Epithelial cell of esophagus (primary cell): ENCODE results near the gene TMSB10.

Source experiments
- DNase-seq: peaks from one replicate; pipeline ENCODE4 v3.0.0; 2010; ENCODE audit warnings: low read depth
- H3K4me3 ChIP-seq: 2 replicates; pipeline ENCODE4 v1.5.1; 2011; ENCODE audit warnings: mild to moderate bottlenecking, low read length, control low read depth
- CTCF ChIP-seq: IDR thresholded peaks from 2 replicates; pipeline ENCODE4 v1.5.1; 2011; ENCODE audit warnings: low read depth, mild to moderate bottlenecking, low read length, control low read depth, inconsistent platforms; ENCODE audit not compliant: insufficient read depth; ENCODE audit errors: missing control alignments

The TMSB10 gene

GRCh38 chr2:84896567-84896966 lies 8.9 kb upstream of the TMSB10 start:
- TF ChIP-seq CTCF: no peak
- H3K4me3 ChIP-seq: no peak overlapping the region

GRCh38 chr2:84897773-84898172 lies 7.7 kb upstream of the TMSB10 start:
- TF ChIP-seq CTCF: no peak

More at GRCh38 chr2:84896567-84896966, 8.9 kb upstream of the TMSB10 start:
- no peak for DNase-seq

GRCh38 chr2:84899304-84900204 lies 5.9 kb upstream of the TMSB10 start:
- no peak for DNase-seq
- TF ChIP-seq CTCF: no peak
- H3K4me3 ChIP-seq: no peak overlapping the region

More at GRCh38 chr2:84897773-84898172, 7.7 kb upstream of the TMSB10 start:
- DNase-seq: no peak
- H3K4me3 ChIP-seq: no peak overlapping the region

GRCh38 chr2:84900971-84901370 lies 4.5 kb upstream of the TMSB10 start:
- DNase-seq: no peak
- TF ChIP-seq CTCF: no peak
- no peak overlapping the region for H3K4me3 ChIP-seq

GRCh38 chr2:84901593-84902120 lies 3.8 kb upstream of the TMSB10 start:
- H3K4me3 ChIP-seq: no peak overlapping the region
- DNase-seq: no peak
- TF ChIP-seq CTCF: no peak

GRCh38 chr2:84902526-84902925 lies 2.9 kb upstream of the TMSB10 start:
- DNase-seq: no peak
- TF ChIP-seq CTCF: no peak
- no peak overlapping the region for H3K4me3 ChIP-seq
